SIG-M5 treated with dmso at 0.1 percent for 504 hours (cell line): ENCODE data around the gene PLXNA4.

Experiments
- DNase-seq: peaks from one replicate; lab custom pipeline; 2025; ENCODE audit not compliant: unreplicated experiment; lab: John Stamatoyannopoulos, UW

Gene PLXNA4

DNA sequence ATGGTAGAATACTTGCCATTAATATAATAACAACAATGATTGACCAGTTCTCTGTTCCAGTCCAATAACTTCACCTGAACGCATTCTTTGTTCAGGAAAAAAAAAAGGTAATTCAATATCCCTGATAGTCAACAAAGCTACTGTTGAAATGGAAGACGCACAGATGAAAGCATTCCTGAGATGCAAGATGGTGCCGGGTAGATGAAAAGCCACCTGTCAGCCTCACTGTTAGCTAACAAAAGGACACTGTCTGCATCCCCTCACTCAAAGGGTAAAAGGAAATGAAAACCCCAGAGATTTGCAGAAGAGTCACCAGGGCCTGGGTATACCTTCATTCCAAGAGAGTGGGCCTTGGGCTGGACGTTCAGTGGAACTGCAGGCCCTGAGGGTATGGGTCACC is 357.4 kb downstream of the PLXNA4 start:
- no peak for DNase-seq

DNA sequence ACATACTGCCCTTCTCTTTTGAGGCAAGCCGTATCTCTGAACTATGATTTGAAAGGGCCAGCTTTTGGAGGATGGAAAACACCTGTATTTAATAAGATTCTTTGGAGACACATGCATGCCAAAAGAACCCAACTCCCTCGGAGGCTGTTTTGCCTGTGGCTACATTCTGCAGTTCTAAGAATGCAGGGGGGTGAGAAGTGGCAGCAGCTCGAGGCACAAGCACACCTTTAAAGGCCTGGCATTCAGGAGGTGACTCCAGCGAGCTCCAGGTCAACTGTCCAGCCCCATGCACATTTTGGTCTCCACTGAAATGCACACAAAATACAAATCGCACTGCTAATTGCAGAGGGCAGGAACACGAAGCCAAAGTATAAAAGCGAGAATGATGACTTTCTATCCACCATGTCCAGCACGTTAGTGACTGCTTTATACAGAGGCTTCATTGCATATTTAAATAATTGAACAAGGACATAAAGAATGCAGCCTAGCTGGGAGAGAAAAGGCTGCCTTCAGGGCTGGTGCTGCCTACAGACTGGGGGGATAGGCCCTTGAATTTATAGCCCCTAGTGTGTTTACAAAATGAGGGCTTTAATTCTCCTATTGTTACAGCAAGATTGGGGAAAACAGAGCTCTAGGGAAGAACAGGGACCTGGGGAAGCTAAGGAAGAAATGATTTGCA is 359.3 kb downstream of the PLXNA4 start:
- DNase-seq, result no peak

DNA sequence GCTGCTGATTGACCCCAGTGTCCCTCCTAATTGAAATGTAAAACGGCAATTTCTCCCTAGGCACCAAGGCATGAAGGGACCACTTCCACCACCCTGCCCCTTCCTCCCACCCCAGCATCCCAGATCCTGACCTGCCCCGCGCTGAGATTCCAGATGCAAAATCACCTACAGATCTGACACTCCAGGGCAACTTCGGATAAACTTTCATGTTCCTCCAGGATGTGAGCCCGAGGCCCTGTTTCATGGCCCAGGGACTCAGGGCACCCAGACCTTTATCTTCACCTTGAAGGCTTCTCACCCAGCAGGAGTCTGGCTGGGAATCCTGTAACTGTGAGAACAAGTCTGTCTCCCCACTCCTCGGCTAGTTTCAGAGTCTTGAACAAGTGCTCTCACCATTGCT is 361.8 kb downstream of the PLXNA4 start:
- no peak for DNase-seq

DNA sequence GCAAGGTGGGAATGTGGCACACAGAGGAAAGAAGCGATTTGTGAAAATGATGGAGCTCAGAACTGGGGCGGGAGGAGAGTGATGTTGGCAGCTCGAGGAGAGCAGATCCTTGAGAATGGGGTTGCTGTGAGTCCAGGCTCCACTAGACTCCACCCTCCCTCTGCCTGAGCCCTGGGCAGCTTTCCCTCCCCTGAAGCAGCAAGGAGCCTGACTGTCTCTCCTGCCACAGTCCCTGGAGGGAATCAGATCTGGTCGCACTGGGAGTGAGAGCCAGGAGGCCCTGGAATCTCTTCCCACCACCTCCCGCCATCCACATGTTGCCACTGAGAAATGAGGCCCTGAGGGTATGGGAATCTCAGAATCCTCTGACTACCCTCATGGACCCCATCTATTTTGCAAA is 362.7 kb downstream of the PLXNA4 start:
- no peak for DNase-seq

DNA sequence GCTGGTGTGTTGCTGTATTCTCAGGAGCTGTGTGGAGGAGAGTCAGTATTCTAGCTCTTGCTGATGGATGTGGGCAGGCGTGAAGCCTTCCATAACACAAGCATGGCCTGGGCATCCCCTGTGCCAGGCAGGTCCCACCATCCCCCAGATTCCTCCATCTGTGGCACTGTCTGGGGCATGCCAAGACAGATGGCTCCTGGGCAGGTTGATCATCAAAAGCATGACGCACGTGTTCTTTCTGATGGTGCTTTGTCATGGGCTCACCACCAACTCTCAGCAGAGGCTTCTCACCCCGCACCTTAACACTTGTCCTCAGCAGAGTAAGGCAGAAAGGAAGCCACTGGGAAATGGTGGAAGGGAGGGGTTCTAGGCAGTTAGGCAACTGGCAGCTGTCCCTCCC is 364.3 kb downstream of the PLXNA4 start:
- no peak for DNase-seq

DNA sequence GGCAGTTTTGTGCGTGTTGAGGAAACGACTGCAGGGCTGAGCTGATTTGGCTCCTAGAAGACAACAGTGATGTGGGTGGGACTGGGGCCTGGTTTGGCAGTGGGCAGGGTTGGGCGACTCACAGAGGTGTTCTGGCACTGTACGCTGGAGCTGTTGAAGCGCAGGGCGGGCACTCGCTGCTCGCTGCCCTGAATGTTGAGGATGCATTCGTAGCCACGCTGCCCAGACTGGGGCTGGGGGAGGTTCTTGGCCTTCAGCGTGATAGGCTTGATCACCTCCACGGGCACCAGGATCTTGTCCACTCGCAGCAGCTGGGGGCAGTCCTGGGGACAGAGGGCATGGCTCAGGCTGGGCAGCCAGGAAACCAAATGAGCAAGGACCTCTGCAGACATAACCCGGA is 365.4 kb downstream of the PLXNA4 start:
- no peak for DNase-seq

DNA sequence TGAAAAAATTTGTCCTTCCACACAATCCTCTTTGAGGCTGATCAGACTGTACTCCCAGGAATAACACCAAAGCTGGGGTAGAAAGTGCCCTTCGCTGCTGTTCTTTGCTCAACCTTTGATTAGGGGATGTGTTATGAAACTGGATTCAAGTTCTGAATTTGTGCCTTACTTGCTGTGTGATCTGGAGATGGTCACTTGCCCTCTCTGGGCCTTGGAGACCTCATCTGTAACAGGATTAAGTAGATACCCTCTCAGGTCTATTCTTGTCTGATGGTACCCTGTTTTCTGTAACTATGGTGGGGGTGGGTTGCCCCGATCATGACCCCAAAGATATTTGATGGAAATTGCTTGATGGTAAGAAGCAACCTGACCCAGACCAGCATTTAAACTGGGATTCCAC is 368.5 kb downstream of the PLXNA4 start:
- no peak for DNase-seq

DNA sequence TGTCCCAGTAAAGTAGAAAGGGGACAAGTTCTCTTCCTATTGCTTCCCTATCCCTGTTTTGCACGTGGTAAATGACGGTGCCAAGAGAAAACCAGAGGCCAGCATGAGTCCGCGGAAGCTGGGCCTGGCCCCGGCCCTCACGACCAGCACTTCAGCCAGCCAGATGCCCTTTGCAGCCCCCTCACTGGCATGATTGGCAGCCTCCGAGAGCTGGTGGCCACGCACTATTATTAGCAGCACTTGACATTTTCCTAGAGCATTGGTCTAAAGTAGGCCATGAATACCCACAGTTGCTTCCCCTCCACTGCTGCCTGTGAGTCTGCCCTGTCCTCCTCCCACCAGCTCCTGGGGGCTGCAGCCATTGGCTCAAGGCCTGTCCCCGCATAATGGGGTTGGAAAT is 369.1 kb downstream of the PLXNA4 start:
- DNase-seq, result no peak

DNA sequence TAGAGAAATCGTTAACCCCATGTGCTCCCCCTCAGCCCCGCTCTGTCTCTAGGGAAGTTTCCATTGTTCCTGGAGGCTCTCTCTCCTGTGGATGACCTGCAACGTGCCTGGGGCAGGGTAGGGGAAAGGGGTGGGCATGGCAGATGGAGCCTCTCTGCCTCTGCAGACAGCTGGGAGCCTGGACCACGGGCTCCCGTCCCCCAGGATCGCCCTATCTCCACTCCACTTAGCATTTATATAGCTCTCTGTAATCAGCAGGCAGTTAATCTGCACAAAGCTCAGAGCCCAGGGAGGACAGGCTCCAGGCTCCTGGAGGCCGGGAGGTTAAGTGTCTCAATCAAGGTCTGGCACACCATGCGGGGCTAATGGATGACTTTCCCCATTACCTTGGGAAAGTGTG is 369.7 kb downstream of the PLXNA4 start:
- no peak for DNase-seq

DNA sequence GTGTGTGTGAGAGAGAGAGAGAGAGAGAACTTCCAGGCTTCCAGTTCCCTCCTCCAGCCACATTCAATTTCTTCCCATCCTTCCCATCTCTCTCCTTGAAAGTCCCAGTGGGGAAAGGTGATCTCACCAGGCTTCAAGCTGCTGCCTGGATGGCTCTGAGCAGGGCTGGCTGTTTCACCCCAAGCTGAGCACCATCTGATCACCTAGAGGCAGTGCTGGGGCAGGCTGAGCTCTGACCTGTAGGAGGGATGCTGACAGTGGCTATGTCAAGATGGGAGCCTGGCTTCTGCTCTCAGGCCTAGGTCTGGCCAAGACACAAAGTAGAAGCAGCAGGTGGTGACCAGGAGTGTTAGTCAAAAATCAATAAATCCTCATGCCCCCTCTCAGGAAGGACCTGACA is 370.8 kb downstream of the PLXNA4 start:
- no peak for DNase-seq

DNA sequence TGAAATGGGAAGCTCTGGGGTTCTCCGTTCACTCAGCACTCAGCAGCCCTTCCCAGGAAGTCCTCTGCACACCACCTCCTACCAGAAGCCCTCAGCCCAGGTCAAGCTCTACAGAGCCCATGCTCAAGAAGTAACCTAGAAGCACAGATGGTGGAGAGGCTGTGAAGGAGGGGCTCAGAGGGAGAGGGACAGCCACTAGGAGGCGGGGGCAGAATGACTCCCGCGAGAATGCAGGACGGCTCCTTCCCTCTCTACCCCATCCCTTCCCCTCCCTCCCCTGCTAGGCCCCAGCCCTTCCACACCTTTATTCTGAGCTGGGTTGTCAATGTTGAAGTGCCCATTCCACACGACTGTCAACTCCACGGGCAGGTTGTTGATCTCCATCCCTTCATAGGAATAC is 373.2 kb downstream of the PLXNA4 start:
- no peak for DNase-seq

DNA sequence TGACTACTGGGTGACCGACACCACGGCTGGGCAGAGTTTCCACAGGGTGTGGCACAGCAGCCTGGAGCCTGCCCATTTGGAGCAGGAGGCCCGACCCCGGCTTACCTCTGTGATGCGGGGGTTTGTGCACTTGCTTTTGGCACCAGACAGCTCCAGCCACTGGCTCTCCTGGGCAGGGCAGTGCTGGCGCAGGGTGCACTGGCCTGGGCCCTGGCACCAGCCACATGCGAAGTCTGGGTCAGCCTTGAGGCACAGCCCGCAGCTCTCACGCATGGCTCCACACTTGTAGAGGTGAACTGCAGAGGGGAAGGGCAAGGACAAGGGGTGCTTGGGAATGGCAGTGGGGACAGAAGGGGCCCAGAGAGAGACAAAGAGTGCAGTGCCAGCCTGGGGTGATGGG is 373.7 kb downstream of the PLXNA4 start:
- no peak for DNase-seq

DNA sequence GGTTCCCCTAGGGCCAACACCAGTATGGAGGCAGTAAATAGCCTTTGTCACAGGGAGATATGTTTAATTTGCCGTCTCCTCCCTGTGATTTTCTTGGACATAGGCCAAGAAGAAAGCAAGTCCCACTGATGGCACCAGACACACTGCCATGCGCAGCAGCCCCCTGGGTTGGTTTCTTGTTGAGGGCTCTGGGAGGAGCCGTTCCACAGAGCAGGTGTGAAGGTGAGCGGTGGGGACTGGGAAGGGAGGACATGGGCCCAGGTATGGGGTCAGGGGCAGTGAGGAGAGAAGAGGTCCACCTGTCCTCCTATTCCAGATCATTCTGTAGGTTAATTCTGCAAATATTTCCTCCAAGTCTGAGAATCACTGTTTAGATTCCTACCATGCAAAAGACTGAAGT is 376.1 kb downstream of the PLXNA4 start:
- no peak for DNase-seq

DNA sequence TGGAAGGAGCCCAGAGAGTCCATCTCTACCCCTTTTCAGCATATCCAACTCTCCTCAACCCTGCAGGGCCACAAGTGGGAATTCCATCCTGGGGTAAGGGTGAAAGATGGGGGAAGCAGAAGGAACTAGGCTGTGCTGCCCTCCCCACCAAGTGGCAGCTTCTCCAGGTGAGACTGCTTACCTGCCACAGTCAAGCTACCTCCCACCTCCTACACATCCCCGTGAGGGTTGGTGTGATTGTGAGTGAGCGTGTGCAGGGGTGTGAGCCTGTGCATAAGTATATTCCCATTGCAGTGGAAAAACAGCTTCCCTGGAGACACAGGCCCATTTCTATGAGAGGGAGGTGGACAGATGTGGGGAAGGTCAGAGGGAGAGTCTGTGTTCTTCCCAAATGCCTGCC is 376.6 kb downstream of the PLXNA4 start:
- DNase-seq, result no peak

DNA sequence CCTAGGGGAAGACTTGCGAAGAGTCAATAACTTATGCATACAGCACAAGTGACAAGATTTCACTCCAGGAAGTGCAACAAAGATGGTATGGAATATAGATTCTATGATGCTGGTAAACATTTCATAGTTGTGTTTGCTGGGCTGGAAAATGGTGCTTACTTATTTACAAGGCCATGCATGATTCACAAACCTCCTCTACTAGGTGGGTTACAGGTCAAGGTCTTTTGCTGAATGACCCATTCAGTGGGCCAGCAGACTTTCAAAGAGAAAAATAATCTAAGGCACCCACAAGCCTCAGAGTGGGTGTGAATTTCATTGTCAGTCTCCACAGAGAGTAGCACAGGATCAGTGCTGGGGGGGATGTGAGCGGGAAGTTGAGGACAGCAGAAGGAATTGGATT is 378.5 kb downstream of the PLXNA4 start:
- DNase-seq, result no peak

DNA sequence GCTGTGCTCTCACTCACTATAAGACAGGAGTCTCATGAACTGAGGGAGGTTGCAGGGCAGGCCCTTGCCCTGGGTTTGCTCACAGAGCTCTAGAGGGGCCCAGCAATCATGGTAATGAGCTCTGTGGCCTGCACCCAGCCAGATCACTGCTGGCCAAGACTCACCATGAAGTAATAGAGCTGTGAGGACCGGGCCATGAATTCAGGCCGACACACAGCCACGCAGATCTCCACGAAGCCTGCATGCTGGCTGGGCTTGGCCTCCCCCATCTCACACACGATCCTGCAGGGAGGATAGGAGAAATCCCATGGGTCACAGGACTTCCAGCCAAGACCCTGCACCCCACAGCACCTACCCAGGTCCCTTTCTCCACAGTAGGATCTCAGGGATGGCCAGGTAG is 382.4 kb downstream of the PLXNA4 start:
- DNase-seq, result no peak

DNA sequence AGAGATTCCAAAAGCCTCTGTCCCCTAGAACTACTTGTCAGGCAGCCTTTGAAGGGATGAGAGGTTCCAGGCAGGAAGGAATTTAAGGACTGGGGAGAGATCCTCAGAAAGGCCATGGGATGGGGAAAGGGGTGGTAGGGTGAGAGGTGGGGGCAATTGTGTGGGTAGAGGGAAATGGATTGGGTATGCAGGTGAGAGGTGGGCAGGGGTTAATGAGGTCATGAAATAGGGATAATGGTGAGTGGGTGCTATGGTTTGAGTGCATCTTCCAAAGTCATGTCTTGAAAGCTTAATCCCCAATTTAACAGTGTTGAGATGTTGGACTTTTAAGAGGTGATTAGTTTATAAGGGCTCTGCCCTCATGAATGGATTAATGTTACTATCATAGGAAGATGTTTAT is 383.5 kb downstream of the PLXNA4 start:
- no peak for DNase-seq

DNA sequence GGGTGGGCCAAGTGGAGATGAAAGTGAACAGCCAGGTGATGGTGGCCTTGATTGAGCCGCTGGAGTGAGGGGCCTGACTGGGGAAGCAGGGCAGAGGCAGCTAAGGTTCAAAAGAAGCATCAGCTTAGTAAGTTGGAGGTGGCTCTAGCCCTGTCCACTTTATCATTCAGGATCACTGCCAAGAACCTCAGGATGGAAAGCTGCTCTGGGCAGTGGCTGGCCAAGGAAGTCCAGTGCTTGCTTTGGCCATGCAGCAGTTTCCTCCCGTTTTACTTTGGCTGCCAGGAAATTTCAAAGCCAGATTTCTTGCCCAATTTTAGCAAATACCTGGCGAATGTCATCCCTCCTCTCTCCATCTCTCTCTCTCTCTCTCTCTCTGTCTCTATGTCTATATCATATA is 384.9 kb downstream of the PLXNA4 start:
- DNase-seq, result no peak

DNA sequence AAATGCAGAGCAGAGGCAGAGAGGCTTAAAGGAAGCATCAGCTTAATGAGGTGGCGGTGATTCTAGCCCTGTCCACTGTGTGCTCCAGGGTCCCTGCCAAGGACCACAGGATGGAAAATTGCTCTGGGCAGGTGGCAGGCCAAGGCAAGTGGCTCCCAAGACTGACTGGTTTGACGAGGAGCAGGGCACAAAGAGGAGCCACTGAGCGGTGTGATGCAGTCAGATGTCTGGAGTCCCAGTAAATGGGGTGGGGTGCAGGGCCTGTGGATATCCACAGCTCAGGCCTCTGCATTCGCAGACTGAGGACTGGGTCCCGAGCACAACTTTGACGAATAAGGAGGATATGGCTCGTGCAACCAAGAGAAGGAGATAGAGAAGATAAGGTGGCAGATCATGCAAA is 385.6 kb downstream of the PLXNA4 start:
- no peak for DNase-seq

DNA sequence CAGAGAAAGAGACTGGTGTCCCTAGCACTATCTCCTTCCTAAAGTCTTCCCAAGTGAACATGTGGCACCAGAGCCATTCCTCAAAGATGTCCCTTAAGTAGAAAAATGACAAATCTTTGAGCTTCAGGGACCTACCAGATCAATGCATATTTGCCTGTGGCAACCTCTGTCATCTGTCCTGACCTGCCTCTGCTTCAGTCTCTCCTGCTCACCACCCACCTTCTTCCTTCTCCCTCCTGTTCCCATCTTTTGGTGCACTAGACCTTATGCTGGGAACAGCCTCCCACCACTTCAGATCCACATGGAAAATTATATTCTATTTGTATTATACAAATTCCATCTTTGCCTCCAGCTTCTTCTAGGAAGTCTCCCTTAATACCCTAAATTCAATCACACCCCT is 386.4 kb downstream of the PLXNA4 start:
- no peak for DNase-seq

DNA sequence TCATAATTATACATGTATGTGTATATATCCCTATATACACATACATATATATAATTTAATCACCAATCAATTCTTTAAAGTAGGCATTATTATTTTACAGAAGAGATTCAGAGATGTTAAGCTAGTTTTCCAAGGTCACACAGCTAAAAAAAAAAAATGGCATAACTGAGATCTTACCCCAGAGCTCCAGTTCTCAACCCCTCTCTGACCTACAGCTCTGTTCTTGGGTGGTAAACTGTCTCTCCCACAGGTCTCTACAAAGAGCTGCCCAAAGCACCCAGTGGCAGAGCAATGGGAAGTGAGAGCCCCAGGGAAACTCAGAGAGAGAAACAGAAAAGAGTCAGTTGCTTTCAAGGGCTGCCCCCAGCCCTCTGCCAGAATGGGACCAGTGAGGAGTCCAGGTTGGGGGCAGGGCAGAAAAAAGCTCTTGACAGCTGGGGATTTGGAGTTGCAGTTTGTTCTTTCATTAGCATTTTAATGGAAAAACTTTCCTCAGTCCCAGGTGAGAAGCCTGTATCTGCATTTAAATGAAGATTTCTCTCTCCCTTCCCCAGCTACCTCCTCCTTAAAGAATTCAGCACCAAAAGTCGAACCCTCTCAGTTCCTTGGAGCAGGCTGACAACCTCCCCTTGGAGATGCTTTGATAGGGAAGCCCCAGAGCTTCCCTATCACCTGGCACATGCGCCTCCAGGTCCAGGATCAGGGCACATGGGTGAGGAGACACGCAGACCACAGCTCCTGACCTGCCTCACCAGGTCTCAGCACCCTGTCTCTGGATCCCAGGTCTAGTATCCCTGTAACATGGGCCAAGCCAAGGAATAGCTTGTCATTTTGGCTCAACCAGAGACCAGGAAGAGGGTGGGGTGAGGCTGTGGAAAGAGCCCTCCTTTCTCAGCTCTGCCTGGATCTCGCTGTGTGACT is 388.1 kb downstream of the PLXNA4 start:
- DNase-seq, result no peak

DNA sequence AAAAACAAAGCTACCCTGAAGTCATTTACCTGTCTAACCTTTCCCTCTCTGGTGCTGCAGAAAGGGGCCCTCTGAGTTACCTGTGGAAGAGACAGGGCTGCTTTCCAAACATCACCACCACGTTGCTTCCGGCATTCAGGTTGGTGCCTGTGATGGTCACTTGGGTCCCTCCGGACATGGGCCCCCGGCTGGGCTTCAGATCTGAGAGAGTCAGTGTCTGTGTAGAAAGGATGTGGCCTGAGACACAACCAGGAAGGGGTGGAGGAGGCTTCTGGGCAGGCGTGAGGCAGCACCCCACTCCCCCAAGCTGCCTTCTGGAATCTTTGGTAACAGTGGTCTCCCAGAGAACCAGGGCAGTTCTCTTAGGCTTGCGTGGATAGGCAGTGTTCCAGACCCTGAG is 388.9 kb downstream of the PLXNA4 start:
- DNase-seq, result no peak

DNA sequence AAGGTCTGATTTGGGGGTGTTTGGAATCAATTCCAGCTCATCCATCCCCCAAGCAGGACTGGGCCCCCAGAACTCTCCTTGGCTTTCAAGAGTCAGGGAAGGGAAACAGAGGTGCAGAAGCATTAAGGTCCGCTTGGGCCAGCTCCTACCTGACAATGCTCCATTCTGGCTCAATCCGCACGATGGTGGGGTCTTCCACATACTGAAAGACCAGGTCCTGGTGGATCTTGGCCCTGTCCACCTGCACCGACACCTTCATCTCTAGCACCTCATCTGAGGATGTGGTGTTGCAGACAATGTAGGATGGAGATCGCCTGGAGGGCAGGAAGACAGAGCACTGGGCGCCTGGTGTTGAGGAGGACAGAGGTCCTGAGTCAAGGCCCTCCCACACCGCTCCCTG is 391.1 kb downstream of the PLXNA4 start:
- no peak for DNase-seq
